ENCODE data around the gene CFAP57. TPM values are rescaled to one million over a fixed set of nuclear protein-coding genes. Genes with fewer than 3 reads are reported as not detected.

Gene CFAP57
- total RNA-seq, 4 donors from 2014 or later = 0.44 TPM; not detected in 3

DNA sequence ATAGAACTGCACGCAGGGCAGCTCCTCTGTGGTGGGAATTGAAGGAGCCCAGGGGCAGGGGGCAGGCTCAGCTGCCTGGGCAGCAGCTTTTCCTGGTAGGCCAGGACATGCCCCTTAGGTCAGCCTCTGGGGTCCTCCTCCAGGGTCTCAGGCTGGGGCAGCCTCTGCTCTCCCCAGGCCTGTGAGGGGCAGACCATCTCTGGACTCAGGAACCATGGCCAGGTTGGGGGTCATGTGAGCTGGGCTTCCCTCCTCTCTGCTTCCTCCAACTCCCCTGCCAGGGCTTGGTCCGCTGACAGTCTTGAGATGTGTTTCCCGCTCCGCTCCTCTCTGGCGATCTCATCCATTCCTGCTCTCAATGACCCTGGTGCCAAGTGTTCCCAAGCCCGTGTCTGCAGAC lies 107.5 kb downstream of the CFAP57 start:
- TF ChIP-seq, protein P1, sequence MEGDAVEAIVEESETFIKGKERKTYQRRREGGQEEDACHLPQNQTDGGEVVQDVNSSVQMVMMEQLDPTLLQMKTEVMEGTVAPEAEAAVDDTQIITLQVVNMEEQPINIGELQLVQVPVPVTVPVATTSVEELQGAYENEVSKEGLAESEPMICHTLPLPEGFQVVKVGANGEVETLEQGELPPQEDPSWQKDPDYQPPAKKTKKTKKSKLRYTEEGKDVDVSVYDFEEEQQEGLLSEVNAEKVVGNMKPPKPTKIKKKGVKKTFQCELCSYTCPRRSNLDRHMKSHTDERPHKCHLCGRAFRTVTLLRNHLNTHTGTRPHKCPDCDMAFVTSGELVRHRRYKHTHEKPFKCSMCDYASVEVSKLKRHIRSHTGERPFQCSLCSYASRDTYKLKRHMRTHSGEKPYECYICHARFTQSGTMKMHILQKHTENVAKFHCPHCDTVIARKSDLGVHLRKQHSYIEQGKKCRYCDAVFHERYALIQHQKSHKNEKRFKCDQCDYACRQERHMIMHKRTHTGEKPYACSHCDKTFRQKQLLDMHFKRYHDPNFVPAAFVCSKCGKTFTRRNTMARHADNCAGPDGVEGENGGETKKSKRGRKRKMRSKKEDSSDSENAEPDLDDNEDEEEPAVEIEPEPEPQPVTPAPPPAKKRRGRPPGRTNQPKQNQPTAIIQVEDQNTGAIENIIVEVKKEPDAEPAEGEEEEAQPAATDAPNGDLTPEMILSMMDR (IDR thresholded peaks at IDR 0.05; ENCODE audit: low read depth) = no peak

DNA sequence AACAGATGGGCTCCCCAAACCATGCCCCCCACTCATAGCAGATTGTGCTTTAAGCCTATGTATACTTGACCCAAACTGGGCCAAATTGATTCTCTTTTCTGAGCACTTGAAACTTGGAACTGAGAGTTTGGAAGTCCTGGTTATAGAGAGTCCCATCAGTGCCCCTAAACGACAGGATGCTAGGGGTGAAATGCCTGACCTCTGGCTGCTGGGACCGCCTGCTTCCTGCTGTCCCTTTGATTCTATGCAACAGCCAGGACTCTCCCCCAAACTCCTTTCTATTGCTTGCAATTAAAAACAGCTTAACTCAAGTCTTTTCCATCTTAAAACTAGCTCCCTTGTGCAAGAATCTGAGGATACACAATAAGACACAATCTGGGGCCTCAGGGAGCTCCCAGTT lies 108.6 kb downstream of the CFAP57 start:
- TF ChIP-seq, protein P1 (IDR thresholded peaks at IDR 0.05; ENCODE audit: low read depth) = no peak

DNA sequence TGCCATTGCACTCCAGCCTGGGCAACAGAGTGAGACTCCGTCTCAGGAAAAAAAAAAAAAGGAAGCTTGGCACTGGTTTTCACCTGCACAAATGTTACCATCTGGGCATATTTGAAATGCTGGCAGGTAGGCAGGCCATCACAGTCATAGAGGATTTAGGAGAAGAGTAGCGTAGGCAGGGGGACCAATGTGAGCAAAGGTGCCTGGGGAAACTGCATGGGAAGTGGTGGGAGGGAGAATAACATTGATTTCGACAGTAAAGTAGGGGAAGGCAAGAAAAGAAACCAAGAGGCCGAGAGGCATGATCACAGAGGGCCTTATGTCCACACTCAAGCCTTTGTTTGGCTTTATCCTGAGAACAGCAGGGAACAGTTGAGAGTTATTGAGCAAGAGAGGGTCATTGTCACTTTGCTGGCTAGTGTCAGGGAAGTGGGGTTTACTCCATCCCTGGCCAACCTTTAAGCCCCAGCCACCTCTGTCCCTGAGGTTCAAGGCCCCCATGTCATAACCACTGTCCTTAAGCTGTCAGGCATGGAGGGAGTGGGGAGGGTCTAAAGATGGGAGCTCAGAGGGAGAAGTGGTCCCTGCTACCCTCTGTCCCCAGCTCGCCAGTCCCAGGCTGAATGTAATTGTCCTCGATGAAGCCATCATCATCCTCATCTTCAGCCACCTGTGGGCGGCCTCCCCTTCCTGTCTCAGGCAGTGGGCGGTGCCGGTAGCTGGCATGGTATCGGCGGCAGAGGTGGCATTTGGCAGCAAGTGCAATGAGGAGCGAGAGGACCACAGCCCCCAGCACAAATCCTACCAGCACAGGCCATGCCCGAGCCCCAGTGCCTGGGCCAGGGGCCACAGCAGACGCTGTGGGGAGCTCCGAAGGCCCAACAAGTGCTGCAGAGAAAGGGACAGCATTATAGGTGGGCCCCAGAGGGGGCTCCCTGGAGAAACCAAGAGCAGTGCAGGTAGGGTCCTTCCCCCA lies 110.4 kb downstream of the CFAP57 start:
- TF ChIP-seq, protein P1 (IDR thresholded peaks at IDR 0.05; ENCODE audit: low read depth) = no peak

DNA sequence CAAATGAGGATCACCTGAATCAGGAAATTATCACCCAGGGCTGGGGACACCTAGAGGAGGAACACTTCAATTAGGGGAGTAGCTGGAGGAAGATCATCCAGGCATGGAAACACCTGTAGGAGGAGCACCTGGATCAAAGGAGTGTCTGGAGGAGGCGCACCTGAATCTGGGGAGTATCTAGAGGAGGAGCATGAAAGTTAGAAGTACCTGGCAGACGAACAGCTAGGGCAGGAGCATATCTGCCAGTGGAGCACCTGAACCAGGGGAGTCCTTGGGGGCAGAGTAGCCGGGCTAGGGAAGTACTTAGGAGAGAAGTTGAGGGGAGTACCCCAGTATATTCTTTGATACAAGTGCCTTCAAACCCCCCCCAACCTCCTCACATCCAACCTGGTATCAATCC lies 111.9 kb downstream of the CFAP57 start:
- TF ChIP-seq, protein P1 (IDR thresholded peaks at IDR 0.05; ENCODE audit: low read depth) = no peak

DNA sequence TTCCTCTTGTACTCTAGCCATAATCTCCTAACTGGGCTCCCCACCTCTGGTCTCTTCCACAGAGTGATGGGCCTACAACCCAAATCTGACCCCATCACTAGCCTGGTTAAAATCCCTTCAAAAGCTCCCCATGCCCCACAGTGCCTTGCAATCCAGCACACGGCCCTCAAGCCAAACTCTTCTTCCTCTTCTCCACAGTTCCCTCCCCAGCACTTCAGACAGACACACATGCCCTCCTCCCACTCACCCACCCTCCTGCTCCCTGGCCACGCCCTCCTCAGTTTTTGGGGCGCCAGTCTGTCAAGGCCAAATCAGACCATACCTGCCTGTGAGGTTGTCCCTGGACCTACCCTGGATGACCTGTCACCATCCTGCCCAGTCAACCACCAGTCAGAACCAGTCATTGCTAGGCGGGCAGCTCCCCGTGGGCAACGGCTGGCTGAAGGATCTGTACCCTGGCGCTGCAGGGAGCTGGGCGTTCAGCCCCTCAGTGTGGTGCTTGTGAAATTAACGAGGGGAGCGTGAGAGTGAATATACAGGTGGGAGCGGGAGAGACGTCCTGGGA lies 112.5 kb downstream of the CFAP57 start:
- TF ChIP-seq, protein P1 (IDR thresholded peaks at IDR 0.05; ENCODE audit: low read depth) = no peak

DNA sequence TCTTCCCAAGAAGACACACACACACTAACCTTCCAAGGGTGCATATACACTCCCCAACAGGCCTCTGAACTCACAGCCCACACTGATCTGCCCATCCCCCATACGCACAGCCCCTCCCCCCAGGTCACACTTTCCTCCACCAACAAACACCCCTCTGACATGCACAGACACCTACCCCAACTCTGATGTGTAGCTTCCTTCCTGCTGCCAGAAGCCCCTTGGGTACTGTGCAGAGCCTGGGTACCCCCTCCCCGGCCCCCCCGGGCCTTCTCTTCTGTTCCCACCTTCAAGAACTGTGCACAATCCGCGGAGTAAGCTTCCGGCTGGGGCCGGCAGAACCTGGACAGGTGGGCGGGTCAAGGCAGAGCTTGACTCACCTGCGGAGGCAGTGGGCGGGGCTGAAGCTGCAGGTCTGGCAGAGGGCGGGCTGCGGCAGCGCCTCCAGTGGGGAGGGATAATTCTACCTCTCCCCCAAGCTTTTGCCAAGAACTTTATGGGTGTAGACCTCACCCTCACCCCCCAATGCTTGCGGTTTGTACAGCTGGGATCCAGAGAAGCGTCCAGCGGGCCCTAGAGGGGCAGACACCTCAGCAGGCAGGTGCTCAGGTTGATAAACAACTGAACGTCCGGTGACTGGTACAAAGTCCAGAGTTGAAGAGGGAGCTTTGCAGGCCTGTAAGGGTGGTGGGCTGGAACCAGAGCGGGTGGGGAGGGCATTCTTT lies 113.3 kb downstream of the CFAP57 start, which contains the start of gene C1orf210:
Gene C1orf210 (minus strand): TSS at position 313 of the 722 bp plus-strand sequence. CDS start 2,311 bp downstream, outside the sequence.
- TF ChIP-seq, protein P1 (IDR thresholded peaks at IDR 0.05; ENCODE audit: low read depth) = no peak

DNA sequence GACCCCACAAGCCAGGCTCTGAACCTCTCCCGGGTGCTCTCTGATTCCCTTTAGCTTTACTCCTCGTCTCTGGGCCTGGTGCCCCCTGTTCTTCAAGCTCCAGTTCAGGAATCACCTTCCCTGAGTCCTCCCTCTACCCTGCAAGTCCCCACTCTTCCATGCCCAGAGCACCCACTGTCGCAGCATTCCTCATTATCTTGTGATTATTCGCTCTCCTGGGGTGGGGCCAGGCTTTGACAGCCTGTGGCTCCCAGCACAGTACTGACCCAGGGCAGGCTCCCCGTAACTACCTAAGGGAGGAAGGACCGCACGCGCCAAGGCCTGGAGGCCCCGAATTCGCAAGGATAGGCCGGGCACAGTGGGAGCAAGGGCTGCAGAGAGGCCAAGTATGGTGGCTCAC lies 114.0 kb downstream of the CFAP57 start:
- TF ChIP-seq, protein P1 (IDR thresholded peaks at IDR 0.05; ENCODE audit: low read depth) = no peak
